T1000 (cell line): ENCODE results near the gene KLHL18.
"Not testable (repeated sequence)": the region's sequence is repeated elsewhere in the genome, so short reads cannot be mapped to it uniquely, and the experiment has no call there.

Source experiments
- DNase-seq: peaks from one replicate; lab custom pipeline; 2025; ENCODE audit warnings: mixed read lengths; lab: John Stamatoyannopoulos, UW

The KLHL18 gene

GRCh38 chr3:47274652-47275051 is 8.1 kb upstream of the KLHL18 start:
- DNase-seq: no peak

- DNase-seq: no peak
Observed at GRCh38 chr3:47276558-47276957, 6.2 kb upstream of the KLHL18 start.

GRCh38 chr3:47280519-47280918 is 2.2 kb upstream of the KLHL18 start:
- DNase-seq: no peak

GRCh38 chr3:47283193-47283537 is 421 bp downstream of the KLHL18 start:
- no peak for DNase-seq

- no peak for DNase-seq
Observed at GRCh38 chr3:47283591-47284364, 1.0 kb downstream of the KLHL18 start.

DNA sequence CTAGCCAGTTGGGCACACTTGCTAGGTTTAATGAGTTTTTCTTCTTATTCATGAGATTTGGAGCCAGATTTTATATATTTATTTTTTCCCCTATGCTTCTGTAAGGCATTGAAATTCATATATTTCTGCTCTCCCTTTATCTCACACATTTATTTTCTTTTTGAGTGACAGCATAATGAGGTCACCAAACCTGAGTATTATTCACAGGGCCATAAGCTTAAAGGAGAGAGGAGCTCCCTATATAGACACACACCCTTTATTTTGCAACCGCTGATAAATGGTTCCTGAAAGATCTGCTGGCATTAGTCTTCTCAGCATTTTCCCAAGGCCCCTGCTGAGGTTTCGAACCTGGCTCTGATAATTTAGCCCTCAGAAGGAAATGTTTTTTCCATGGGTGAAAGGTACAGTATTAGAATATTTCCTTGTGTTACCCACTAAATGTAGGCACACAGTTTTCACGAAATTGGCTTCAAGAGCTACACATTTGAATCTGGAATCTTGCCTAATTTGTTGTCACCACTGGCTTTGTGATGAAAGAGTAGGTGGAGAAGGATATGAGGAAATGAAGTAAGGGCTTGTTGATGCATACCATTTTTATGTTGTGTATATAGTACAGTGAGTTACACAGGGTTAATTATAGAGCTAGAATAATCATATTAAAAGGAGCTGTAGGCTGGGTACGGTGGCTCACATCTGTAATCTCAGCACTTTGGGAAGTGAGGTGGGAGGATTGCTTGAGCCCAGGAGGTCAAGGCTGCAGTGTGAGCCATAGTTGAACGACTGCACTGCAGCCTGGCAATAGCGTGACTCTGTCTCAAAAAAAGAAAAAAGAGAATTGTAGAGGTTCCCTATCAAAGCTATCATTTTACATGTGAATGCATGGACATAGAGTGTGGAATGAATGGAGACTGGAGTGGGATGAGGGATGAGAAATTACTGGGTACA is 6.5 kb downstream of the KLHL18 start:
- no peak for DNase-seq

GRCh38 chr3:47291158-47291753 is 8.5 kb downstream of the KLHL18 start:
- no peak for DNase-seq

- DNase-seq: not testable (repeated sequence)
Observed at GRCh38 chr3:47291754-47292420, 9.1 kb downstream of the KLHL18 start.

- DNase-seq: no peak
Observed at GRCh38 chr3:47293822-47294221, 11.1 kb downstream of the KLHL18 start.

DNA sequence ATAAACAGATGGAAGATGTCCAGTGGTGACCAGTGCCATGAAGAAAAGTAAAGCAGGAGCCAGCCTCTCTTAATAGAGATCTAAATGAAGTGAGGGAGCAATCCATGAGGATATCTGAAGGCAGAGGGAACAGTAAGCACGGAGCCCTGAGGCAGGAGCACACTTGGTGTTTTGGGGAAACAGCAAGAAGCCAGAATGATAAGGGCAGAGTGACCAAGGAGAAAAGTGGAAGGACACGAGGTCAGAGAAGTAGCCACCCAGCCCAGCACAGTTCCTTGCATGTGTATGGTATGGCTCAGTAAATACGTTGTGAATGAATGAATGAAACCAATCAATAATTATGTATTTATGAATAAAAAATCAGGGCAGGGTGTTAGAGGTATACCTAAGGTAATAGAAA is 11.6 kb downstream of the KLHL18 start:
- no peak for DNase-seq

DNA sequence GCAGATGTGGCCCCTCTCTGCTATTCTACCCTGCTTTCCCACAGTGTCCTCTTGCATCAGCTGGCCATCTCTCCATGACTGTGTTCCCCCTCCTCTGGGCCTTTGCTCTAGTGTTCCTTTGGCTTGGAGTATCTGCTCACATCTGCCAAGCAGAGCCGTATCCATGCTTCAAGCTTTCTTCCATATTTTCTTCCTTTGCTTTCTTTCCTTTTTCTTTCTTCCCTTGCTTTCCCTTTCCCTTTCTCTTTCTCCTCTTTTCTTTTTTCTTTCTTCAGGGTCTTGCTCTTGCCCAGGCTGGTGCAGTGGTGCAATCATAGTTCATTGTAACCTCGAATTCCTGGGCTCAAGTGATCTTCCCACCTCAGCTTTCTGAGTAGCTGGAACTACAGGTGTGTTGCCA is 12.6 kb downstream of the KLHL18 start:
- no peak for DNase-seq

DNA sequence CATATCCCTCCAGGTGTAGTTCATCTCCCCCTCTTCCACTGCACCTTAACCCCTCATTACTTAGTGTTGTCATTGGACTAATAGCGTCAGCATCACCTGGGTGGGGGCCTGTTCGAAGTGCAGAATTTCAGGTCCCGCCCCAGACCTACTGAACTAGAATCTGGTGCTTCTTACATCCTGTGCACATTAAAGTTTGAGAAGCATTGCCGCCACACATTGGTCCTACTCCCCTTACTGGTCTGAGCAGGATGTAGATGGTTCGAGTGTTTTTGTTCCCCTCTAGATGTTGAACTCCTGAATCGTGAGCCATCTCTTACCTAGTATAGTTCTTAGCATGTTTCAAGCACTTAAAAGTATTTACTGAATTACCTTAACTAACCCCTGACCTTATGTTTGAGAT is 13.2 kb downstream of the KLHL18 start:
- DNase-seq: no peak

- no peak for DNase-seq
Observed at GRCh38 chr3:47296562-47297302, 14.0 kb downstream of the KLHL18 start.

- DNase-seq: no peak
Observed at GRCh38 chr3:47298439-47298838, 15.7 kb downstream of the KLHL18 start.

DNA sequence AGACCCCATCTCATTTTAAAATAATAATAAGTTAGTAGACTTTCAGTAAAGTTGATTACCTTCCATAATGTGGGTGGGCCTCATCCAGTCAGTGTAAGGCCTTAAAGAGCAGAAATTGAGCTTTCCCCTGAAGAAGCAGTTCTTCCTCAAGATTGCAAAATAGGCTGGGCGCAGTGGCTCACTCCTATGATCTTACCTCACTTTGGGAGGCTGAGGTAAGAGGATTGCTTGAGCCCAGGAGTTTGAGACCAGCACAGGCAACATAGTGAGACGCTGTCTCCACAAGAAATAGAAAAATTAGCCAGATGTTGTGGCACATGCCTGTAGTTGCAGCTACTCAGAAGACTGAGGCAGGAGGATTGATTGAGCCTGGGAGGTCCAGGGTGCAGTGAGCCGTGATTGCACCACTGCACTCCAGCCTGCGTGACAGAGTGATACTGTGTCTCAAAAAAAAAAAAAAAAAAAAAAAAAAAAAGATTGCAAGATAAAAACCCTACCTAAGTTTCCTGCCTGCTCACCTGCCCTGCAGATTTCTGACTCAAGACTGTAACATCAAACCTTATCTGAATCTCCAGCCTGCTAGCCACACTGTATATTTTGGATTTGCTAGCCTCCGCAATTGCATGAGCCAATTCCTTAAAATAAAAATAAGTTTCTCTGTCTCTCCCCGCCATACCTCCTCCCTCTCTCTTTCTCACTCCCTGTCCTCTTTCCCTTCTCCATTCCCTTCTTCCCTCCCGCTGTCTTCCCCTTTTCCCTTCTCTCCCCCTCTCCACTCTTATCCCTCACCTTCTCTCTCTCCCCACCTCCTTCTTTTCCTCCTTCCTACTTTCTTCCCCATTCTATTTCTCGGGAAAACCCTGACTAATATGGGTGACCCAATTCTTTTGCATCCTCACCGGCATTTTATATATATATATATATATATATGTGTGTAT is 16.9 kb downstream of the KLHL18 start:
- no peak for DNase-seq

DNA sequence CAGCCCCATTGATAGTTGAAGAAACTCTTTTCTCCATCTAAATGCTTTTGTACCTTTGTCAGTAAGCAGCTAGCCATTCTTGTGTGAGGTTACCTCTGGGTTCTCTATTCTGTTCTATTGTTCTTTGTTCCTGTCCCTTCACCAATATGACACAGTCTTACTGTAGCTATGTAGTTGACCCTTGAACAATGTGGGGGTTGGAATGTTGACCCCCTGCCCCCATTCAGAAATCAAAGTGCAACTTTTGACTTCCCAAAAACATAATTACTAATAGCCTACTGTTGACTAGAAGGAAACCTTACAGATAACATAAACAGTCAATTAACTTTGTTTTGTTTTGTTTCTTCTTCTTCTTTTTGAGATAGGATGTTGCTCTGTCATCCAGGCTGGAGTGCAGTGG is 18.7 kb downstream of the KLHL18 start:
- no peak for DNase-seq

DNA sequence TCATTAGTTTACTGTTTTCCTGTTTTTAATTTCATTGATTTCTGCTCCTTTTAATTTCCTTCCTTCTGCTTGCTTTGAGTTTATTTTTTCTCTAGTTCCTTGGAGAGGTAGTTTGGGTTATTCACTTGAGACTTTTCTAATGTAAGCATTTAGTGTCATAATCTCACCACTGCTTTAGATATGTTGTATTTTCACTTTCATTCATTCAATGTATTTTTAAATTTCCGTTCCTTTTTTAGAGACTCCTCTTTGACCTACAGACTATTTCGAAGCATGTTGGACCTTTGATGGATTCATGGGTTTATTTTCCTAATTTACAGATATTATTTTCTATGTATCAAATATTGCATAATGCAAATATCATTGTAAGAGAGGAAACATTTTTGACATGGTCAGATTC is 23.3 kb downstream of the KLHL18 start:
- DNase-seq: no peak

GRCh38 chr3:47309231-47309630 is 26.5 kb downstream of the KLHL18 start:
- DNase-seq: not testable (repeated sequence)

DNA sequence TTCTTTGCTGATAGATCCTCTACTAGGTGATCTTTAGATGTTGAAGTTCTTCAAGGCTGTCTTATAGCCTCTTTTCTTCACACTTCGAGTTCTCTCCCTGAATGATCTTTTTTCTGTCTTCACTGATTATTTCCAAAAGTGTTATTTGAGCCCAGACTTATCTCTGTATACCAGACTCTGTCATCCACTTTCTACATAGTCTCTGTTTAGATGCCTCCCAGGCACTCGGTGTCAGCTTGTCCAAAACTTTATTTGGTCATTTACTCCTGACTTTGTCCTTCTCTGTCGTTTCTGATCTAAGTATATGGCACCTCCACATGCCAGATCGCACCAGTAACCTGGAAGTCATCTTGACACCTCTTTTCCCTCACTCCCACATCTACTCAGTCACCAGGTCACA is 27.6 kb downstream of the KLHL18 start:
- DNase-seq: no peak

- no peak for DNase-seq
Observed at GRCh38 chr3:47313341-47314055, 30.8 kb downstream of the KLHL18 start.
